Measurements from ENCODE around the gene ARHGEF16.

DNA sequence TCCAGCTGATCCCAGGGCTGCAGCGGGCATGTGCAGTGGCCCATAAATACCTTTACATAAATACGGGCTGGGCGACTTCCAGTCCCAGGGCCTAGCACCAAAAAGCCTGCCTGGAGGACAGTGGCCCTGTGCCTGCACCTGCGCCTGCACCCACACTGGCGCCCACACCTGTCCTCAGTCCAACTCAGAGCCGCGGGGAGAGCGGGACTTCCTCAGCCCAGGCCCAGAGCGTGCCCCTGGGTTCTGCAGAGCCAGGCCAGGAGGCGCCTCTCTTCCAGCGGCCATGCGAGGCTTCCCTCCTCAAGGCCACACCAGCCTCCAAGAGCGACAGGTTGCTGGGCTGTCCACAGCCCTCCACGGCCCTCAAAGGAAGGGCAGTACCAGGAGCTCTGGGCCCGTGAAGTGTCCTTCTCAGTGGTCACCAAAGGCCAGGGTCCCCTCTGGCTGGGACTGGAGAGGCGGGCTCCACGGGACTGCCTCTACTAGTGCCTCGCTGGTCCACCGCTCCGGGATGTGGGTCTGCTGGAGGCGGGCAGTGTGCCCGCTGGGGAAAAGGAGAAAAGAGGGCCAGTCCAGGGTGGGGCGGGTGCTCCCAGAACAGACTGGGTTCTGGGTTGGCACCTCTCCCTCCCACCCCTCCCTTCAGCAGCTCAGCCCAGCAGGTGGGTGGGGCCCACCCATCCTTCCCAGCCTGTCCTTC lies 35.7 kb downstream of the ARHGEF16 start:
- TF ChIP-seq, protein P1, sequence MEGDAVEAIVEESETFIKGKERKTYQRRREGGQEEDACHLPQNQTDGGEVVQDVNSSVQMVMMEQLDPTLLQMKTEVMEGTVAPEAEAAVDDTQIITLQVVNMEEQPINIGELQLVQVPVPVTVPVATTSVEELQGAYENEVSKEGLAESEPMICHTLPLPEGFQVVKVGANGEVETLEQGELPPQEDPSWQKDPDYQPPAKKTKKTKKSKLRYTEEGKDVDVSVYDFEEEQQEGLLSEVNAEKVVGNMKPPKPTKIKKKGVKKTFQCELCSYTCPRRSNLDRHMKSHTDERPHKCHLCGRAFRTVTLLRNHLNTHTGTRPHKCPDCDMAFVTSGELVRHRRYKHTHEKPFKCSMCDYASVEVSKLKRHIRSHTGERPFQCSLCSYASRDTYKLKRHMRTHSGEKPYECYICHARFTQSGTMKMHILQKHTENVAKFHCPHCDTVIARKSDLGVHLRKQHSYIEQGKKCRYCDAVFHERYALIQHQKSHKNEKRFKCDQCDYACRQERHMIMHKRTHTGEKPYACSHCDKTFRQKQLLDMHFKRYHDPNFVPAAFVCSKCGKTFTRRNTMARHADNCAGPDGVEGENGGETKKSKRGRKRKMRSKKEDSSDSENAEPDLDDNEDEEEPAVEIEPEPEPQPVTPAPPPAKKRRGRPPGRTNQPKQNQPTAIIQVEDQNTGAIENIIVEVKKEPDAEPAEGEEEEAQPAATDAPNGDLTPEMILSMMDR (IDR thresholded peaks at IDR 0.05), result no peak
- TF ChIP-seq ZFX (IDR thresholded peaks at IDR 0.05; ENCODE audit: borderline replicate concordance), result no peak
